K562 (cell line): ENCODE data around the gene GRIK1. TPM values are rescaled to one million over a fixed set of nuclear protein-coding genes. Genes with fewer than 3 reads are reported as not detected.

ENCODE experiments used
- ARID1B ChIP-seq: fragments of 450-650 bp; IDR thresholded peaks from 2 replicates; pipeline ENCODE4 v1.6.1; 2016; ENCODE audit warnings: antibody characterized with exemption, mild to moderate bottlenecking, inconsistent platforms
- ARID3A ChIP-seq: IDR thresholded peaks from 2 replicates; pipeline ENCODE4 v1.6.1; 2012; ENCODE audit warnings: low read depth, low read length, improper control_type of control experiment, borderline replicate concordance
- C11orf30 ChIP-seq: fragments of 450-650 bp; IDR thresholded peaks from 2 replicates; pipeline ENCODE4 v1.6.1; 2016; ENCODE audit warnings: low read depth, mild to moderate bottlenecking
- DEAF1 ChIP-seq: fragments of 450-650 bp; formaldehyde crosslinking; IDR thresholded peaks from 2 replicates; pipeline ENCODE4 v1.4.0; 2020; ENCODE audit warnings: mild to moderate bottlenecking, moderate library complexity
- DPF2 ChIP-seq: fragments of 450-650 bp; IDR thresholded peaks from 2 replicates; pipeline ENCODE4 v1.6.1; 2016
- IRF1 ChIP-seq: sonication (generic); formaldehyde crosslinking; IDR thresholded peaks from 2 replicates; pipeline ENCODE4 v1.8.0; 2022; ENCODE audit warnings: missing genetic modification reagents, mild to moderate bottlenecking, borderline replicate concordance
- L3MBTL2 ChIP-seq: fragments of 450-650 bp; IDR thresholded peaks from 2 replicates; pipeline ENCODE4 v1.6.1; 2016; ENCODE audit warnings: mild to moderate bottlenecking, moderate library complexity
- MEIS2 ChIP-seq: fragments of 450-650 bp; IDR thresholded peaks from 2 replicates; pipeline ENCODE4 v1.6.1; 2014; ENCODE audit warnings: mild to moderate bottlenecking; ENCODE audit not compliant: partially characterized antibody
- NCOR1 ChIP-seq: fragments of 450-650 bp; IDR thresholded peaks from 2 replicates; pipeline ENCODE4 v1.6.1; 2016; ENCODE audit warnings: mild to moderate bottlenecking, moderate library complexity
- NFIC ChIP-seq: fragments of 450-650 bp; IDR thresholded peaks from 2 replicates; pipeline ENCODE4 v1.6.1; 2017; ENCODE audit warnings: mild to moderate bottlenecking, inconsistent platforms
- RBM15 ChIP-seq: fragments of 200-400 bp; formaldehyde crosslinking; IDR thresholded peaks from 2 replicates; pipeline ENCODE4 v1.6.1; 2018; ENCODE audit warnings: mild to moderate bottlenecking, low read length, moderate library complexity; ENCODE audit not compliant: insufficient read depth
- STAT6 ChIP-seq: sonication (generic); formaldehyde crosslinking; IDR thresholded peaks from 2 replicates; pipeline ENCODE4 v1.8.1; 2023; ENCODE audit warnings: mild to moderate bottlenecking, missing genetic modification reagents
- TAL1 ChIP-seq: fragments of 450-650 bp; IDR thresholded peaks from 2 replicates; pipeline ENCODE4 v1.6.1; 2016; ENCODE audit warnings: mild to moderate bottlenecking
- TCF3 ChIP-seq: sonication (generic); formaldehyde crosslinking; IDR thresholded peaks from 2 replicates; pipeline ENCODE4 v1.4.0; 2020; ENCODE audit warnings: mild to moderate bottlenecking, missing genetic modification reagents
- TGIF2 ChIP-seq: sonication (generic); formaldehyde crosslinking; IDR thresholded peaks from 2 replicates; pipeline ENCODE4 v1.8.1; 2022; ENCODE audit warnings: mild to moderate bottlenecking, missing genetic modification reagents, moderate library complexity
- ZKSCAN8 ChIP-seq: fragments of 200-800 bp; sonication (Bioruptor generic); IDR thresholded peaks from 2 replicates; pipeline ENCODE4 v1.6.1; 2016; ENCODE audit warnings: missing genetic modification characterization, missing compliant biosample characterization
- polyA plus RNA-seq, 8 experiments: library from polyadenylated mRNA; depleted of rRNA in 4 of 8; stranded (reverse) in 5 of 8; unstranded in 3 of 8; fragments of >200 nt; fragmentation: Nextera tagmentation in 2 of 8; fragmentation: Illumina TruSeq in 1 of 8; extraction: Ambion mirVana in 2 of 8; extraction: Trizol in 1 of 8; gene quantifications; 2 replicates each; pipeline versions ENCODE4 v1.2.1 to v1.2.3, GENCODE V29; 2011 to 2014; ENCODE audit warnings: inconsistent platforms in 1 of 8, missing spikeins in 1 of 8
- total RNA-seq, 7 experiments: library from RNA; depleted of rRNA in 6 of 7; stranded (reverse); fragments of >200 nt in 6 of 7; fragmentation: Illumina TruSeq in 2 of 7; extraction: Trizol in 2 of 7; gene quantifications; 2 replicates each; pipeline versions ENCODE4 v1.2.1 to v1.2.3, GENCODE V29; 2011 to 2021; ENCODE audit warnings: low replicate concordance in 1 of 7

The GRIK1 gene
- total and polyA plus RNA-seq, 9 of the 15 experiments (the other 6 are each of a cell fraction or from before 2014, with no cell fraction given) = 0.17 to 2.8 (median 0.53) TPM

GRCh38 chr21:29654203-29654602, 285.6 kb downstream of the GRIK1 start (continued):
- TF ChIP-seq DEAF1 (CRISPR knock-in tag) (no peak), DPF2 (0 out of 2 replicates have a peak, but pooled peaks have one; percentile 36), ARID3A (peak; percentile 64; the same call in 1 of the 2 replicates), MEIS2 (peak; percentile 8), L3MBTL2 (no peak), TAL1 (peak; percentile 79), NFIC (0 out of 2 replicates have a peak, but pooled peaks have one; percentile 14), ZKSCAN8 (no peak), NCOR1 (peak; percentile 61; the same call in 1 of the 2 replicates), STAT6 (CRISPR knock-in tag) (no peak), IRF1 (CRISPR knock-in tag) (no peak), TCF3 (CRISPR knock-in tag) (peak; percentile 57), RBM15 (no peak), ARID1B (peak; percentile 81), TGIF2 (CRISPR knock-in tag) (no peak), C11orf30 (no peak)
